Neural cell (in vitro differentiated cells): ENCODE measurements around the gene TP53I11.
A peak's percentile ranks its signal among the peaks of the same experiment; 100 is the strongest.

Experiments used
- EP300 ChIP-seq: fragments of 450-650 bp; conservative IDR thresholded peaks from 2 replicates; pipeline ENCODE4 v1.6.1; 2014; ENCODE audit warnings: antibody characterized with exemption, mild to moderate bottlenecking, moderate library complexity; ENCODE audit not compliant: poor library complexity, severe bottlenecking
- POLR2AphosphoS5 ChIP-seq: IDR thresholded peaks from 2 replicates; pipeline ENCODE4 v1.6.1; 2012
- RAD21 ChIP-seq: fragments of 450-650 bp; conservative IDR thresholded peaks from 2 replicates; pipeline ENCODE4 v1.6.1; 2014; ENCODE audit warnings: antibody characterized with exemption, mild to moderate bottlenecking, moderate library complexity
- TAF1 ChIP-seq: IDR thresholded peaks from 2 replicates; pipeline ENCODE4 v1.6.1; 2012; ENCODE audit warnings: low read depth
- TF ChIP-seq, protein P1 (sequence below): fragments of 450-650 bp; IDR thresholded peaks from 2 replicates; pipeline ENCODE4 v1.5.1; 2014; ENCODE audit warnings: antibody characterized with exemption, mild to moderate bottlenecking, moderate library complexity; ENCODE audit not compliant: poor library complexity, severe bottlenecking

DNA sequence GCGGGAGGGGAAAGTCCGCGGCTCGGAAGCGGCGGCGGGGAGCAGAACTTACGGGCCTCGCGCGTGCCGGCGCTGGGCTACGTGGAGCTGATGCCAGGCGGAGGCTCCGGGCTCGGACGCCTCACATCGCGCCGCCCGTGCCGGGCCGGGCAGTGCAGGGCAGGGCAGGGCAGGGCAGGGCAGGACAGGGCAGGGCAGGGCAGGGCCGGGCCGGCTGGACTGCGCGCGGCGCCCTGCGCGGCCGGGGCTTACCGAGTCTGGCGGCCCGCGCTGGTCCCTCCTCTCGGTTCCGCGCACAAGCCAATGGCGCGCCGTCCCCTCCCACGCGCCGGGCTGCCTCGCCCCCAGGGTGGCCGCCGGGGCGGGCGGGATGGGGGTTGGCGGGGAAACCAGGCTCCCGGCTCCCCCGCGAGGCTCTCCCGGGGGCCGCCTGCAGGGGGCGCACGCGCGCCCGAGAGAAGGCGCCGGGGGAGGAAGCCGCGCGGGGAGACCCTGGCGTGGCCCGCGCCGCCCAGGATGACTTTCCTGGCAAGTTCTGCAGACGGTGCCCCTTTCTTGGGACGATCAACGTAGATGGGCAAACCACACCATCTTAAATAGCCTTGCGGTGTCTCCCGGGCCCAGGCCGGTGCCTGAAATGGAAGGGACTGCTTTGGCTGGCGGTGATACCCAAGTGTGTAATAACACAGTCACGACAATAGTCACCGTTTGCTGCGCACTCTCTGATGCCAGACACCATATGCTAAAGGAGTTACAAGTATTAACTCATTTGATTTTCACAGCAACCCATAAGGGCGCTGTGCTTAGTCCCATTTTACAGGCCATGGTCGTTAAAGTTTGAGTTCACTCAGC is at the start of gene TP53I11:
- TF ChIP-seq, protein P1, sequence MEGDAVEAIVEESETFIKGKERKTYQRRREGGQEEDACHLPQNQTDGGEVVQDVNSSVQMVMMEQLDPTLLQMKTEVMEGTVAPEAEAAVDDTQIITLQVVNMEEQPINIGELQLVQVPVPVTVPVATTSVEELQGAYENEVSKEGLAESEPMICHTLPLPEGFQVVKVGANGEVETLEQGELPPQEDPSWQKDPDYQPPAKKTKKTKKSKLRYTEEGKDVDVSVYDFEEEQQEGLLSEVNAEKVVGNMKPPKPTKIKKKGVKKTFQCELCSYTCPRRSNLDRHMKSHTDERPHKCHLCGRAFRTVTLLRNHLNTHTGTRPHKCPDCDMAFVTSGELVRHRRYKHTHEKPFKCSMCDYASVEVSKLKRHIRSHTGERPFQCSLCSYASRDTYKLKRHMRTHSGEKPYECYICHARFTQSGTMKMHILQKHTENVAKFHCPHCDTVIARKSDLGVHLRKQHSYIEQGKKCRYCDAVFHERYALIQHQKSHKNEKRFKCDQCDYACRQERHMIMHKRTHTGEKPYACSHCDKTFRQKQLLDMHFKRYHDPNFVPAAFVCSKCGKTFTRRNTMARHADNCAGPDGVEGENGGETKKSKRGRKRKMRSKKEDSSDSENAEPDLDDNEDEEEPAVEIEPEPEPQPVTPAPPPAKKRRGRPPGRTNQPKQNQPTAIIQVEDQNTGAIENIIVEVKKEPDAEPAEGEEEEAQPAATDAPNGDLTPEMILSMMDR, result peak; percentile 76
- TF ChIP-seq RAD21, result peak; percentile 44
- peak; percentile 74 for TF ChIP-seq POLR2AphosphoS5
- no peak for TF ChIP-seq TAF1
- TF ChIP-seq EP300, result no peak
